ENCODE results near the gene CD2AP. TPM values are rescaled to one million over a fixed set of nuclear protein-coding genes. Genes with fewer than 3 reads are reported as not detected.

The CD2AP gene
- total and polyA plus RNA-seq, 2 donors (not counting 1 experiment from before 2014, with no cell fraction given) = 4.7 to 43.3 TPM

GRCh38 chr6:47631797-47632196, 154.2 kb downstream of the CD2AP start:
- Histone ChIP-seq H2AFZ (ENCODE audit: insufficient read depth, low read depth, low read length, poor library complexity, severe bottlenecking) (no peak overlapping the region), H3K36me3 (replicated peaks in 1 of 2; ENCODE audit: control extremely low read depth in 1 of 2, control insufficient read depth in 1 of 2, extremely low read depth in 1 of 2, insufficient read depth in 2 of 2, low read length in 1 of 2) (peaks cover 0 to 2% of the 10 kb centered on the region in 2 experiments), H3K27ac (ENCODE audit: low read length in 2 of 2) (no peak overlapping the region), H3K4me1 (ENCODE audit: control insufficient read depth in 2 of 2, insufficient read depth in 2 of 2, low read length in 2 of 2) (no peaks in the 10 kb centered on the region), H4K20me1 (ENCODE audit: control insufficient read depth, insufficient read depth, low read length, poor library complexity, severe bottlenecking) (no peaks in the 10 kb centered on the region), H3K9ac (ENCODE audit: low read length) (no peak overlapping the region), H3K9me3 (ENCODE audit: control extremely low read depth in 1 of 3, control insufficient read depth in 2 of 3, insufficient read depth in 1 of 3, low read length in 2 of 3) (no peaks in the 10 kb centered on the region), H3K4me3 (ENCODE audit: control extremely low read depth in 1 of 5, extremely low read depth in 1 of 5, insufficient read depth in 1 of 5, low read depth in 2 of 5, low read length in 4 of 5) (no peak overlapping the region), H3K4me2 (replicated peaks; ENCODE audit: low read depth, low read length, poor library complexity, severe bottlenecking) (no peak overlapping the region), H3K27me3 (replicated peaks in 1 of 4; ENCODE audit: control extremely low read depth in 1 of 4, control insufficient read depth in 3 of 4, insufficient read depth in 4 of 4, low read length in 3 of 4) (no peaks in the 10 kb centered on the region), H3K79me2 (ENCODE audit: control insufficient read depth, insufficient read depth, low read length) (no peaks in the 10 kb centered on the region)
- Mint-ChIP-seq H3K27me3 (peaks cover under 1% of the 10 kb centered on the region), H3K4me3 (no peak overlapping the region), H3K27ac (no peak overlapping the region), H3K9me3 (ENCODE audit: insufficient read depth) (no peaks in the 10 kb centered on the region), H3K4me1 (no peaks in the 10 kb centered on the region)
- ChIA-PET POLR2A (no interaction called here), CTCF (interaction anchor here (0.8 to 2.8 kb wide), 12 partner anchors 14 to 1778 kb away, joined by 3 to 16 read pairs (median 8); no protein-coding TSS in a partner anchor)
- no peak for ATAC-seq (ENCODE audit: low read depth)
- intact Hi-C loops (cut with micrococcal nuclease) = loop anchor here (1.0 kb wide), 2 partner anchors 149 to 217 kb away; no protein-coding TSS in a partner anchor
- TF ChIP-seq CTCF (IDR thresholded peaks at IDR 0.05) (no peak), EZH2 (IDR thresholded peaks at IDR 0.05; ENCODE audit: borderline replicate concordance, insufficient read depth, low read depth, low read length, poor library complexity, severe bottlenecking) (no peak)
- no peak for DNase-seq
- WGBS (ENCODE audit: insufficient coverage) = 60% methylated on average over 2 of the region's 3 CpGs

GRCh38 chr6:47633141-47633540, 155.6 kb downstream of the CD2AP start:
- no peak for ATAC-seq (ENCODE audit: low read depth)
- Mint-ChIP-seq H3K27me3 (peaks cover 10% of the 10 kb centered on the region), H3K4me3 (no peak overlapping the region), H3K27ac (no peak overlapping the region), H3K4me1 (no peaks in the 10 kb centered on the region), H3K9me3 (ENCODE audit: insufficient read depth) (no peaks in the 10 kb centered on the region)
- Histone ChIP-seq H3K9me3 (ENCODE audit: control extremely low read depth in 1 of 3, control insufficient read depth in 2 of 3, insufficient read depth in 1 of 3, low read length in 2 of 3) (no peaks in the 10 kb centered on the region), H3K4me3 (ENCODE audit: control extremely low read depth in 1 of 5, extremely low read depth in 1 of 5, insufficient read depth in 1 of 5, low read depth in 2 of 5, low read length in 4 of 5) (no peak overlapping the region), H2AFZ (ENCODE audit: insufficient read depth, low read depth, low read length, poor library complexity, severe bottlenecking) (no peak overlapping the region), H3K27ac (ENCODE audit: low read length in 2 of 2) (no peak overlapping the region), H3K4me2 (replicated peaks; ENCODE audit: low read depth, low read length, poor library complexity, severe bottlenecking) (no peak overlapping the region), H3K9ac (ENCODE audit: low read length) (no peak overlapping the region), H3K27me3 (replicated peaks in 1 of 4; ENCODE audit: control extremely low read depth in 1 of 4, control insufficient read depth in 3 of 4, insufficient read depth in 4 of 4, low read length in 3 of 4) (no peaks in the 10 kb centered on the region), H4K20me1 (ENCODE audit: control insufficient read depth, insufficient read depth, low read length, poor library complexity, severe bottlenecking) (no peaks in the 10 kb centered on the region), H3K4me1 (ENCODE audit: control insufficient read depth in 2 of 2, insufficient read depth in 2 of 2, low read length in 2 of 2) (no peaks in the 10 kb centered on the region), H3K36me3 (replicated peaks in 1 of 2; ENCODE audit: control extremely low read depth in 1 of 2, control insufficient read depth in 1 of 2, extremely low read depth in 1 of 2, insufficient read depth in 2 of 2, low read length in 1 of 2) (peaks cover 0 to 2% of the 10 kb centered on the region in 2 experiments), H3K79me2 (ENCODE audit: control insufficient read depth, insufficient read depth, low read length) (no peaks in the 10 kb centered on the region)
- ChIA-PET POLR2A (no interaction called here), CTCF (interaction anchor here (1.6 to 2.8 kb wide), 3 partner anchors 21 to 152 kb away, joined by 3 to 14 read pairs (median 9); no protein-coding TSS in a partner anchor)
- no CpG with 5 or more reads among the region's 3 CpGs for WGBS (ENCODE audit: insufficient coverage)
- intact Hi-C loops (cut with micrococcal nuclease) = no loop called here
- TF ChIP-seq CTCF (IDR thresholded peaks at IDR 0.05) (no peak), EZH2 (IDR thresholded peaks at IDR 0.05; ENCODE audit: borderline replicate concordance, insufficient read depth, low read depth, low read length, poor library complexity, severe bottlenecking) (no peak)
- no peak for DNase-seq

Data from B cell (primary cell).